ENCODE results near the gene ANKRD44.

DNA sequence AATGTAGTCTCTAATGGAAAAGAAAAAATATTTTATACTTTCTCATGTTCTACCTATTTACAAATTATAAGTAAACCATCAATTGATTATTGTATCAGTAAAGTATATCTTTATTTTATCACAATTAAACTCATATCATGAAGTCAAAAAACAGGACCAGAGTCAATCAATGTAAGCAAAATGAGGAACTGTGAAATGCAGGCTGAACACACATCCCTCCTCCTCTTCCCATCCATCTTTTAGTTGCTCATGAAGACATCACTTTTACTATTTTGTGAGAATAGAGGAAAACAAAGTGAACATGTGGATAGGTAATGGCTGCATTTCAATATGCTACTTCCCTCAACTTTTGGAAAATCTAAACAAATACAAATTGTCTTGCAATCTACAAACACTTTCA is 195.3 kb downstream of the ANKRD44 start:
- TF ChIP-seq, protein P1, sequence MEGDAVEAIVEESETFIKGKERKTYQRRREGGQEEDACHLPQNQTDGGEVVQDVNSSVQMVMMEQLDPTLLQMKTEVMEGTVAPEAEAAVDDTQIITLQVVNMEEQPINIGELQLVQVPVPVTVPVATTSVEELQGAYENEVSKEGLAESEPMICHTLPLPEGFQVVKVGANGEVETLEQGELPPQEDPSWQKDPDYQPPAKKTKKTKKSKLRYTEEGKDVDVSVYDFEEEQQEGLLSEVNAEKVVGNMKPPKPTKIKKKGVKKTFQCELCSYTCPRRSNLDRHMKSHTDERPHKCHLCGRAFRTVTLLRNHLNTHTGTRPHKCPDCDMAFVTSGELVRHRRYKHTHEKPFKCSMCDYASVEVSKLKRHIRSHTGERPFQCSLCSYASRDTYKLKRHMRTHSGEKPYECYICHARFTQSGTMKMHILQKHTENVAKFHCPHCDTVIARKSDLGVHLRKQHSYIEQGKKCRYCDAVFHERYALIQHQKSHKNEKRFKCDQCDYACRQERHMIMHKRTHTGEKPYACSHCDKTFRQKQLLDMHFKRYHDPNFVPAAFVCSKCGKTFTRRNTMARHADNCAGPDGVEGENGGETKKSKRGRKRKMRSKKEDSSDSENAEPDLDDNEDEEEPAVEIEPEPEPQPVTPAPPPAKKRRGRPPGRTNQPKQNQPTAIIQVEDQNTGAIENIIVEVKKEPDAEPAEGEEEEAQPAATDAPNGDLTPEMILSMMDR (conservative IDR thresholded peaks at IDR 0.05; ENCODE audit: low read length) = no peak
- TF ChIP-seq EZH2phosphoT487 (IDR thresholded peaks at IDR 0.05; ENCODE audit: borderline replicate concordance) = no peak
